Stimulated activated CD4-positive, alpha-beta T cell treated with anti-CD3 and anti-CD28 coated beads, Interleukin-1b, Interleukin-23, amount 100 ng/mL, for 48 hours (primary cell): ENCODE data around the gene CNTNAP5.

Experiments used
- DNase-seq: peaks from one replicate; pipeline ENCODE4 v3.0.0-alpha.2; 2020

Gene CNTNAP5

GRCh38 chr2:124485659-124486058 is 460.6 kb downstream of the CNTNAP5 start:
- DNase-seq = no peak

GRCh38 chr2:124489686-124490085 is 464.6 kb downstream of the CNTNAP5 start:
- no peak for DNase-seq

- no peak for DNase-seq
These were observed 476.6 kb downstream of the CNTNAP5 start for GRCh38 chr2:124501575-124502152.

- no peak for DNase-seq
These were observed 489.1 kb downstream of the CNTNAP5 start for GRCh38 chr2:124514236-124514635.

GRCh38 chr2:124520953-124521352 is 495.9 kb downstream of the CNTNAP5 start:
- DNase-seq = no peak

GRCh38 chr2:124523096-124523495 is 498.0 kb downstream of the CNTNAP5 start:
- no peak for DNase-seq

GRCh38 chr2:124524155-124524915 is 499.2 kb downstream of the CNTNAP5 start:
- DNase-seq = no peak

GRCh38 chr2:124526221-124526620 is 501.1 kb downstream of the CNTNAP5 start:
- no peak for DNase-seq

- DNase-seq = no peak
These were observed 505.1 kb downstream of the CNTNAP5 start for GRCh38 chr2:124530203-124530602.

- no peak for DNase-seq
These were observed 508.3 kb downstream of the CNTNAP5 start for GRCh38 chr2:124533226-124533954.

- DNase-seq = no peak
These were observed 508.9 kb downstream of the CNTNAP5 start for GRCh38 chr2:124534028-124534427.

- no peak for DNase-seq
These were observed 510.7 kb downstream of the CNTNAP5 start for GRCh38 chr2:124535816-124536215.

GRCh38 chr2:124536591-124536990 is 511.5 kb downstream of the CNTNAP5 start:
- no peak for DNase-seq

- DNase-seq = no peak
These were observed 513.5 kb downstream of the CNTNAP5 start for GRCh38 chr2:124538549-124538948.

GRCh38 chr2:124540805-124541204 is 515.7 kb downstream of the CNTNAP5 start:
- DNase-seq = no peak

GRCh38 chr2:124542932-124543640 is 518.0 kb downstream of the CNTNAP5 start:
- DNase-seq = no peak

GRCh38 chr2:124547700-124548099 is 522.6 kb downstream of the CNTNAP5 start:
- no peak for DNase-seq

GRCh38 chr2:124558277-124558905 is 533.3 kb downstream of the CNTNAP5 start:
- no peak for DNase-seq

GRCh38 chr2:124559236-124559635 is 534.1 kb downstream of the CNTNAP5 start:
- DNase-seq = no peak

GRCh38 chr2:124560592-124561112 is 535.6 kb downstream of the CNTNAP5 start:
- no peak for DNase-seq

- no peak for DNase-seq
These were observed 536.4 kb downstream of the CNTNAP5 start for GRCh38 chr2:124561486-124561885.

GRCh38 chr2:124563426-124563825 is 538.3 kb downstream of the CNTNAP5 start:
- DNase-seq = no peak
